Vagina (tissue), 2 donors: ENCODE data around the gene KPNB1. TPM values are rescaled to one million over a fixed set of nuclear protein-coding genes. Genes with fewer than 3 reads are reported as not detected.

ENCODE experiments used
- DNase-seq, 2 donors: peaks; one replicate each; pipeline ENCODE4 v3.0.0-alpha.2; 2017; ENCODE audit errors: extremely low spot score in 2 of 2
- H3K27ac ChIP-seq: fragments of 200-600 bp; sonication (generic); one replicate; pipeline ENCODE4 v1.5.1; 2019
- H3K27me3 ChIP-seq: fragments of 200-600 bp; sonication (generic); one replicate; pipeline ENCODE4 v1.5.1; 2019
- H3K36me3 ChIP-seq, 2 donors: fragments of 200-600 bp; sonication (generic); one replicate each; pipeline ENCODE4 v1.5.1; 2017 to 2019
- H3K4me1 ChIP-seq: fragments of 200-600 bp; sonication (generic); one replicate; pipeline ENCODE4 v1.5.1; 2019
- H3K4me3 ChIP-seq, 2 donors: fragments of 200-600 bp; sonication (generic); 1 replicate in 1 of 2; 2 replicates in 1 of 2; pipeline ENCODE4 v1.5.1; 2016 to 2019
- H3K9me3 ChIP-seq: fragments of 200-600 bp; sonication (generic); one replicate; pipeline ENCODE4 v1.5.1; 2019
- POLR2A ChIP-seq, 2 donors: fragments of 450-650 bp; IDR thresholded peaks; one replicate each; pipeline ENCODE4 v1.6.1; 2017; ENCODE audit warnings: antibody characterized with exemption in 2 of 2, mild to moderate bottlenecking in 2 of 2, moderate library complexity in 2 of 2
- POLR2AphosphoS5 ChIP-seq, 2 donors: sonication (generic); formaldehyde crosslinking; IDR thresholded peaks; one replicate each; pipeline ENCODE4 v1.9.0; 2017; ENCODE audit warnings: antibody characterized with exemption in 2 of 2, mild to moderate bottlenecking in 2 of 2, low read depth in 1 of 2; ENCODE audit not compliant: insufficient read depth in 1 of 2
- intact Hi-C: fragments of 100-400 bp; cut with DNase I; formaldehyde crosslinking; loops from one replicate; pipeline ENCODE4 v1.15.1; 2023
- small RNA-seq: library from RNA; depleted of rRNA; stranded (forward); fragments of <200 nt; gene quantifications from one replicate; pipeline ENCODE3, GENCODE V24; 2016
- total RNA-seq: library from RNA; depleted of rRNA; stranded (reverse); fragments of >200 nt; gene quantifications from one replicate; pipeline ENCODE4 v1.2.3, GENCODE V29; 2016
- TF ChIP-seq, protein P1 (sequence below), 3 experiments: fragments of 450-650 bp in 2 of 3; fragments of 200-600 bp in 1 of 3; sonication (generic) in 1 of 3; IDR thresholded peaks; one replicate each; pipeline ENCODE4 v1.5.1; 2017 to 2019; ENCODE audit warnings: antibody characterized with exemption in 3 of 3, mild to moderate bottlenecking in 2 of 3, moderate library complexity in 2 of 3

KPNB1 gene
- total RNA-seq, 1 donor from 2014 or later, result 157 TPM

GRCh38 chr17:47733674-47734410 is 84.1 kb downstream of the KPNB1 start:
- H3K4me3 ChIP-seq, result peak overlapping the region; percentile 42 to 53
- intact Hi-C loops, result no loop called here
- peaks cover 19% of the 10 kb centered on the region for H3K4me1 ChIP-seq
- peaks cover 19% of the 10 kb centered on the region for H3K27me3 ChIP-seq
- no peak for DNase-seq
- no peak for TF ChIP-seq POLR2AphosphoS5 (IDR thresholded peaks at IDR 0.05; ENCODE audit: insufficient read depth in 1 of 2, low read depth in 1 of 2)
- peak overlapping the region; percentile 55 for H3K27ac ChIP-seq
- H3K36me3 ChIP-seq, result no peaks in the 10 kb centered on the region
- H3K9me3 ChIP-seq, result no peaks in the 10 kb centered on the region

DNA sequence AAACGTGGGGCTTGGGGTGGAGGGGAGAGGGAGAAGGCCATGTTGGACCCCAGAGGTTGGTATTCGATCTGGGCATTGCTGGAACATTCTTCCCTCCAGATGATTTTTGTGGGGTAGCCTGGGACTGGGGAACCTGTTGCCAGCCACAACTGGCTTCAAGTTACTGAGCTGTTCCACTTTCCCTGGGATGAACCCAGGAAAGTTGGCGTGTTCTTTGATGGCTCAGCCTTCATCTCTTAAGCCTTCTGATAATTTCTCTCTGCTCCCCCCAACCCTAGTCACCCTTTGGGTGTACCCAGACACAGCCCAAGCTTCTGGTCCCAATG is 85.4 kb downstream of the KPNB1 start:
- Histone ChIP-seq H3K27ac (no peak overlapping the region), H3K9me3 (no peaks in the 10 kb centered on the region), H3K36me3 (no peaks in the 10 kb centered on the region), H3K4me3 (no peak overlapping the region), H3K27me3 (peaks cover 19% of the 10 kb centered on the region), H3K4me1 (peaks cover 19% of the 10 kb centered on the region)
- intact Hi-C loops, result no loop called here
- TF ChIP-seq, protein P1, sequence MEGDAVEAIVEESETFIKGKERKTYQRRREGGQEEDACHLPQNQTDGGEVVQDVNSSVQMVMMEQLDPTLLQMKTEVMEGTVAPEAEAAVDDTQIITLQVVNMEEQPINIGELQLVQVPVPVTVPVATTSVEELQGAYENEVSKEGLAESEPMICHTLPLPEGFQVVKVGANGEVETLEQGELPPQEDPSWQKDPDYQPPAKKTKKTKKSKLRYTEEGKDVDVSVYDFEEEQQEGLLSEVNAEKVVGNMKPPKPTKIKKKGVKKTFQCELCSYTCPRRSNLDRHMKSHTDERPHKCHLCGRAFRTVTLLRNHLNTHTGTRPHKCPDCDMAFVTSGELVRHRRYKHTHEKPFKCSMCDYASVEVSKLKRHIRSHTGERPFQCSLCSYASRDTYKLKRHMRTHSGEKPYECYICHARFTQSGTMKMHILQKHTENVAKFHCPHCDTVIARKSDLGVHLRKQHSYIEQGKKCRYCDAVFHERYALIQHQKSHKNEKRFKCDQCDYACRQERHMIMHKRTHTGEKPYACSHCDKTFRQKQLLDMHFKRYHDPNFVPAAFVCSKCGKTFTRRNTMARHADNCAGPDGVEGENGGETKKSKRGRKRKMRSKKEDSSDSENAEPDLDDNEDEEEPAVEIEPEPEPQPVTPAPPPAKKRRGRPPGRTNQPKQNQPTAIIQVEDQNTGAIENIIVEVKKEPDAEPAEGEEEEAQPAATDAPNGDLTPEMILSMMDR (IDR thresholded peaks at IDR 0.05), result no peak
- no peak for TF ChIP-seq POLR2A (IDR thresholded peaks at IDR 0.05)
- TF ChIP-seq POLR2AphosphoS5 (IDR thresholded peaks at IDR 0.05; ENCODE audit: insufficient read depth in 1 of 2, low read depth in 1 of 2), result no peak
- DNase-seq, result no peak

Small RNAs within 50 kb of the gene (small RNA-seq; reads per million reads assigned to genes)
- not detected for gene AC015674.1

Other genes starting within 250 kb of the KPNB1 start
- 121 TPM for gene NPEPPS, start 118.8 kb upstream of the KPNB1 start, total RNA-seq
- 13.8 TPM for gene TBKBP1, start 44.2 kb downstream of the KPNB1 start, total RNA-seq
- 2.9 TPM for gene TBX21, start 83.3 kb downstream of the KPNB1 start, total RNA-seq
- 5.6 TPM for gene OSBPL7, start 171.9 kb downstream of the KPNB1 start, total RNA-seq
- gene MRPL10, start 181.6 kb downstream of the KPNB1 start, total RNA-seq, result 21.4 TPM
- not detected for gene LRRC46, start 181.8 kb downstream of the KPNB1 start, total RNA-seq
- gene SCRN2, start 191.4 kb downstream of the KPNB1 start, total RNA-seq, result 33.1 TPM
- gene SP6, start 201.2 kb downstream of the KPNB1 start, total RNA-seq, result 3.9 TPM
- gene SP2, start 246.3 kb downstream of the KPNB1 start, total RNA-seq, result 11.3 TPM